NCI-H748 (cell line): ENCODE results near the gene MGAT5B.
"Not testable (repeated sequence)": the region's sequence is repeated elsewhere in the genome, so short reads cannot be mapped to it uniquely, and the experiment has no call there.

Source experiments
- DNase-seq: peaks from one replicate; lab custom pipeline; 2025; ENCODE audit not compliant: unreplicated experiment; lab: John Stamatoyannopoulos, UW

Gene MGAT5B

DNA sequence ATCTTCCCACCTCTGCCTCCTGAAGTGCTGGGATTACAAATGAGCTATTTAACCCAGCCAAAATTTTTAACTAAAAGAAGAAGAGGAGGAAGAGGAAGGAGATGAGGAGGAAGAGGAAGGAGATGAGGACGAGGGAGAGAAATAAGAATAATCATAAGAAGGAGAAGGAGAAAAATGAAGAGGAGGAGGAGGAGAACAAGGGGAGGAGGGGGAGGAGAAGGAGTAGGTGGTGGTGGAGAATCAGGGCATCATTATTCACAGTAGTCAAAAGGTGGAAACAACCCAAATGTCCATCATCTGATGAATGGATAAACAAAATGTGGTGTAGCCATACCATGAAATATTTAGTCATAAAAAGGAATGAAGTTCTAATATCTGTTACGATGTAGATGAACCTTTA, 21.2 kb upstream of the MGAT5B start:
- DNase-seq: no peak

DNA sequence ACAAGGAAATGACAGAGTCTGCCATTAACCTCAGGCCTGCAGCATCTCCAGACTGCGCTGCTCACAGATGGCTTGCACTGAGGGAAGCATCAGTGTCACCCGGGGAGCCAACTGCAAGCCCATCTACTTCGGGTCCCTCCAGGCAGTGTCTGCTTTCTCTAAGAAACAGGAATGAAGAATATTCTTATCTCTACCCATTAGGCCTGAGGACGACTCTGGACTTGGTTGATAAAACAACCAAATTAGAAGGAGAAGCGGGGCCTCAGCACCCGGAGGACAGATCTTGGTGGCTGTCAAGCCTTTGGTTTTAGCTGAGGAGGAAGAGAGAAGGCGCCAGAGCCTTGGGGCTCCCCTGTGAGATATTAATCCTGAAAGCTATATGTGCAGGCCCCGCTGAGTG, 19.5 kb upstream of the MGAT5B start:
- no peak for DNase-seq

DNA sequence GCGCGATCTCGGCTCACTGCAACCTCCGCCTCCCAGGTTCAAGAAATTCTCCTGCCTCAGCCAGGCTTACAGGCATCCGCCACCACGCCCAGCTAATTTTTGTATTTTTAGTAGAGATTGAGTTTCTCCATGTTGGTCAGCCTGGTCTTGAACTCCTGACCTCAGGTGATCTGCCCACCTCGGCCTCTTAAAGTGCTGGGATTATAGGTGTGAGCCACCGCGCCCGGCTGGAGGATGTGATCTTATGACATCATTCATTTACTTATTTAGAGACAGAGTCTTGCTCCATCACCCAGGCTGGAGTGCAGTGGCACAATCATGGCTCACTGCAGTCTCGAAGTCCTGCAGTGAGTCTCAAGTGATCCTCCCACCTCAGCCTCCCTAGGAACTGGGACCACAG, 19.0 kb upstream of the MGAT5B start:
- DNase-seq: not testable (repeated sequence)

DNA sequence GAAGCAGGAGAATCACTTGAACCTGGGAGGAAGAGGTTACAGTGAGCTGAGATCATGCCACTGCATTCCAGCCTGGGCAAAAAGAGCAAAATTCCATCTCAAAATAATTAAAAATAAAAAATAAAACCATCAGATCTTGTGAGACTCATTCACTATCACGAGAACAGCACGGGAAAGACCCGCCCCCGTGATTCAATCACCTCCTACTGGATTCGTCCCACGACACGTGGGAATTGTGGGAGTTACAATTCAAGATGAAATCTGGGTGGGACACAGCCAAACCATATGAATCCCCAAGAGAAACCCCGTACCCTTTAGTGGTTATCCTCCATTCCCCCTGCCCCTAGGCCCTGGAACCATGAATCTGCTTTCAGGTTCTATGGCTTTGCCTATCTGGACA, 15.4 kb upstream of the MGAT5B start:
- DNase-seq: no peak

DNA sequence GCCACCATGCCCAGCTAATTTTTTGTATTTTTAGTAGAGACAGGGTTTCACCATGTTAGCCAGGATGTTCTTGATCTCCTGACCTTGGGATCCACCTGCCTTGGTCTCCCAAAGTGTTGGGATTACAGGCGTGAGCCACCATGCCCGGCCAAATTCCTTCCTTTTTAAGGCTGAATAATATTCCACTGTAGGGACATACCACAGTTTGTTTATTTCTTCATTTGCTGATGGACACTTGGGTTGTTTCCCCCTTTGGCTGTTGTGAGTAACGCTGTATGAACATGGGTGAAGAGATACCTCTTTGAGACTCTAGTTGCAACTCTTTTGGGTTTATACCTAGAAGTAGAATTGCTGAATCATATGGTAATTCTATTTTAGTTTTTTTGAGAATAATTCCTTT, 13.1 kb upstream of the MGAT5B start:
- no peak for DNase-seq

DNA sequence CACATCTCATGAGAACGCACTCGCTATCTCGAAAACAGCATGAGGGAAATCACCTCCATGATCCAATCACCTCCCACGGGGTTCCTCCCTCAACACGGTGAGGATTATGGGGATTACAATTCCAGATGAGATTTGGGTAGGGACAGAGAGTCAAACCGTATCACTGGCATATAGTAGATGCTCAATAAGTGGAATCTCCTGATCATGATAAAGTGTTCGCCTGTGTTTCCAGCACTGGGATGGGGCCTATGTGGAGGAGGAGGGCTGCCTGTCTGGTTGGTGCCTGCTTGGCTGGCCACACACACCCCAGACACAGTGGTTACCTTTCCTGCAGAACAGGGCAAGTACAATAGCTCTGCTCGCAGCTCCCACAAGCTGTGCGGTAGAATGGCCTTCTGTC, 6.1 kb upstream of the MGAT5B start:
- no peak for DNase-seq

DNA sequence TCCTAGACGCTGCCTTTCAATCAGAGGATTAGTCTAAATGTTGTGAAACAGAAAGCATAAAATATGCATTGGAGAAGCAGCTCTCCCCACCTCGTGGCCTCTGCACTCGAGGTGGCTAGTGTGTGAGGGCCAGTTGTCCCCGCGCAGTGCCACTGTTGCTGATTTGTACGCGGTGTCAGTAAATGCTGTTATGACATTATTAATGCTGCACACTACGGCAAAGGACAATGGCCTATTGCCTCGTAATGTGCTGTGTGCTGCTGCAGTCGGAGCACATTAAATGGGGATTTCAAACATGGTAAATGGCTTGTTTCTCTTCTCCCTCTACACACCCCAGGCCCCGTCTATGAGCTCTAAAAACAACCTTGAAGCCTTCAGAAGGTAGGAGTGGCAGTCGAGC, 5.7 kb upstream of the MGAT5B start:
- no peak for DNase-seq

DNA sequence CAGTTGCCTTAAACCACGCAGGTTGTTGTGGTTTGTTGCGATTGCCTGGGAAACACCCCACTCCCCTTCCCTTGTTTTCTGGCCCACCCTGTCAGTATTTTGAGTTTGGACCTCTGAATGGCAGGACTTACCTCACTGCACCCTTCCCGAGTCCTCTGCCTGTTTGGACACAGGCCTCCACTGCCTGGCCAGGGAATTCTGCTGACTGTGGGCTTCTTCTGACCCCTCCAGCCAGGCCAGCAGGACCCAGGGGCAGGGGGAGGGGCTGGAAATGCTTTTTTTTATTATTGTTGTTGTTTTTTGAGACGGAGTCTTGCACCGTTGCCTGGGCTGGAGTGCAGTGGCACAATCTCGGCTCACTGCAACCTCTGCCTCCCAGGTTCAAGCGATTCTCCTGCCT, 4.2 kb upstream of the MGAT5B start:
- no peak for DNase-seq

DNA sequence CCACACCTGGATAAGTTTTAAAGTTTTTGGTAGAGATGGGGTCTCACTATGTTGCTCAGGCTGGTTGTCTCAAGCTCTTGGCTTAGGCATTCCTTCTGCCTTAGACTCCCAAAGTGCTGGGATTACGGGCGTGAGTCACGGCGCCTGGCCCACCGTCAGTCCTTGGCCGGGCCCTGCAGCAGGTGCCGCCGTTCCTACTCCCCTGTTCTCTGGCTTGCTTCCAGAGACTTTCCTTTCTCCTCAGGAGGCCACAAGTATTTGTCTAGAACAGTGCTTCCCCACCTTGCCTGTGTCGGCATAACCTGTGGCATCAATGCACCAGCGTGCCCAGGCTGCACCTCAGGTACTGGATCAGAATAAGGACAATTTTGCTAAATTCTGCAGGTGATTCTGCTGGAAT, 3.0 kb upstream of the MGAT5B start:
- no peak for DNase-seq

DNA sequence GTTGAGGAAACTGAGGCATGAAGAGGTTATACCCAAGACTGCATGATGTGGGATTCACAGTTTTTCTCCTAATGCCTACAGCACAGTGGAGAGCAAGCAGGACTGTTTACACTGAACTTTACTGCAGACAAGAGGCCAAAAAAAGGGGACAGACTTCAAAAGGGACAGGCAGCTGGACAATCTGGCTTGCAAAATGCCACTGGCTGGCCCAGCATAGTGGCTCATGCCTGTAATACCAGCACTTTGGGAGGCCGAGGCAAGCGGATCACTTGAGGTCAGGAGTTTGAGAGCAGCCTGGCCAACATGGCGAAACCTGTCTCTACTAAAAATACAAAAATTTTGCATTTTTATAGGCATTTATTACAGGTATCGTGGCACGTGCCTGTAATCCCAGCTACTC, 2.0 kb upstream of the MGAT5B start:
- DNase-seq: no peak

DNA sequence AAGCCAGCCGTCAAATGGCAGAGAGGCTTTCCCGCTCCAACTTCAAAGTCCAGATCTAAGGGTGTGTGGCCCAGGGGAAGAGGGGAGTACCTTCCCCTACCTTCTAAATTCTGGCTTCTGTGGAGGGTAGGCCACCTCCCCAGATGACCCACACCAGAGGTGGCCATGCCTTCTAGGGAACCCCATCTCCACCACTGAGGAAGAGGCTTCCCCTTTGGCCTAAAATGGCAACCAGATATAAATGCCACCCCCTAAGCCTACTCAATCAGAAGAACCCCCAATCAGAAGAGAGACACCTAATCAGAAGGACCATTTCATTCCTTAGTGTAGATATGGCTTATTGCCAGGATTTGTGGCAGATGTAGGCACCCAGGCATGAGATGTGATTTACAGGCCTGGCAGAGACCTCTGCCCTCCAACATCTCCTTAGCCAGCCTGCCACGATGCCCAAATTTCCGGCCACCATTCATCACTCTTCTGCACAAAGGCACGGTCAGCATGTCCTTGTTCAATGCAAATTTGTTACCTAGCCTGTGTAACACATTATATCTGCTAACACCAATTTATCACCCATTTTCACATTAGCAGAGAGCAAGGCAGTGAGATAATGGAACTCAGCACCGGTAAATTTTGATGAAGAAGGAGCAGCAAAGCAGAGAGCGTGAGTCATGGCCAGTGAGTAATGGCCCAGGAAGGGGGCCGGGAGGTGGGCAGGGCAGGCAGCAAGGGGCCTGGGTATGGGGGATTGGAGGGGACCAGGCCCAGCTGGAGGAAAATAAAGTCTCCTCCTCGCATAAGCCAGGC, 1.2 kb upstream of the MGAT5B start:
- no peak for DNase-seq

DNA sequence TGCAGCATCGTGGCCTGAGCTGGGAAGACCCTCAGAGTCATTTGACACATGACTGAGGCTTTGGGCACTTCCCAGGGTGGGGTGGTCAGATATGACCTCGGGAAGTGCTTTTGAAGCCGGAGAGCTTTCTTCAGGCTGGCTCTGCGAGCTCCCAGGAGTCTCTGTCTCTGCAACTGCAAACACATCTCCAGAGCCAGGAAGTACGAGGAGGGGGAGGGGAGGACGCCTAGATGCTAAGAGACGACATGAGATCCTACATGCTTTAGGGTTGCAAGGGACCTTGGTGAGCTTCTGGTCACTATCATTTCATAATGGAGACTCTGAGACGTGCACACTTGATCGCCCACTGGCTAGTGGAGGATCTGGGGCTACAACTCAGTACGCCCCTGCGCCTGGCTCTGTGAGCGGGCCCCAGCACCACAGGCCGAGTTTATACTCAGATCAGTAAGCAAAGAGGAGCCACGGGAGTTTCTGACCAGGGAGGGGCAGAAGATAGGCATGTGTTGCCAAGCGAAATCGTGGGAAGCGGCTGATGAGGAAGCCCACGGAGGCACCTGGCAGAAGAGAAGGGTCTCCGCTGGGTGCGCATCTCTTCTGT, 527 bp upstream of the MGAT5B start:
- DNase-seq: no peak

DNA sequence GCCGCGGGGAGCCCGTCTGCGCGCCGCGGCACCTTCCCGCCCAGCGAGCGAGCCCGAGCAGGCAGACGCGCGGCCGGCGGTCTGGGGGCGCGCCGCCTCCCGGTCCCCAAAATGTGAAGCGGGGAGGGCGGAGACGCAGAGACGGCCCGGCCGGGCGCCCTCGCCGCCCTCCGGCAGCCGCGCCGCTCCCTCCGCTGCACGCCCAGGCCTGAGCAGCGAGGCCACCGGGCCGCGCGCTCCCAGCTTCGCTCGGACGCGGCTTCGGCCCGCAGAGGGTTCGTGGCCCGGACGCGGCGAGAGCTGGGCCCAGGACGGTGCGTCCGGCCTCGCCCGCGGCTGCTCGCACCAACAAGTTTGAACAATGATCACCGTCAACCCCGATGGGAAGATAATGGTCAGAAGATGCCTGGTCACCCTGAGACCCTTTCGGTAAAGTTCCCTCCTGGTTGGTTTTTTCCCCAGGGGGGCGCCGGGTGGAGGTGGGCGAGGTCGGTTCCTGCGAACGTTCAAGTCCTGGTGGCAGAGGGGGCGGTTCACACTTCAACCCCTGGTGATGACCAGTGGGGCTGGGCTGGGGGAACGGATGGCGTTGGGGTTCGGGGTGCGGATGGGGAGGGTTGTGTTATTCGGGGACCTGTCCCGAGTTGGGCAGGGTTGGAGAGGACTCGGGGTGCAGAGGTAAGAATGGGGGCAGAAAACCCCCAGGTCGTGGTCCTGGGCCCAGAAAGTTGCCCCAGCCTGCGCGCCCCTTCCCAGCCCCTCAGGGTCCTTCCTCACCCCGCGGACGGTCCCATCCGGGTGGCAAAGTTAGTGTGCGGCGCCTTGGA, 678 bp downstream of the MGAT5B start:
- DNase-seq: peak; percentile 51

DNA sequence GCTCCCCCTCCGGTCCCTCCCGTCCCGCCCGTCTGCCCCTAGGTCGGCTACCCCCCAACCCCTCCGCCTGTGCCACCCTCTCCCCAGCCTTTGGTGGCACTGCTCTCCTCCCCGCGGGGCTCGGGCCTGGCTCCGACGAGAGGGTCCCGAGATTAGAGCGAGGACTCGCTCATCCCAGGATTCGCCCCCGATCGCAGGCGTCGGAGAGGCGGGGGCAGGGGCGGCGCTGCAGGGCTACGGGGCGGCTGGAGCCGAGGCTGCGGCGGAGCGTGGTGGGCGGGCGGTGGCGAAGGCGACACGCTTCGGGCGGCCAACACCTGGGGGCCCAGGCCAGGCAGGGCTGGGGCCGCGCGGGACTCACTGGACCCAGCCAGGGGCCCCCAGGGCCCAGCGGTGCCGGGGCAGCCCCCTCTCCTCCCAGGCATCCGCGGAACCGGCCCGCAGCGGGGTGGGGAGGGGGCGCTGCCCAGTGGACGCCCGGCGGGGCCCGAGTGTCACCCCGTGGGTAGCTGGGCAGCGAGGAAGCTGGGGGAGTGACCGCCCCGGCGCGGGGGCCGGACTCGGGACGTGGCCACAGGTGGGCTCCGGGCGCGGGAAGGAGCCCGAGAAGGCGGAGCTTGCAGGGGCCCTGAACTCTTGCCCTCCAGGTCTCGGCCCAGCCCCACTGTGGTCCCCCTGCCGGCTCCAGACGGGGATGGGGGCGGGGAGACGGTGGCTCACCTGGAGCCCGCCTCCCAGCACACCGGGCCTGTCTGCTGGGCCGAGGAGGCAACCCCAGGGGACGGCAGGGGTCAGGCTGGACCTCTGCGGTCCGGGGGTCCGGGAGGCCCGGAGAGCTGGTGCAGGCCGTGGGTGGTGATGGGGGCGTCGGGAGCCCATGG, 1.5 kb downstream of the MGAT5B start:
- DNase-seq: peak; percentile 45

DNA sequence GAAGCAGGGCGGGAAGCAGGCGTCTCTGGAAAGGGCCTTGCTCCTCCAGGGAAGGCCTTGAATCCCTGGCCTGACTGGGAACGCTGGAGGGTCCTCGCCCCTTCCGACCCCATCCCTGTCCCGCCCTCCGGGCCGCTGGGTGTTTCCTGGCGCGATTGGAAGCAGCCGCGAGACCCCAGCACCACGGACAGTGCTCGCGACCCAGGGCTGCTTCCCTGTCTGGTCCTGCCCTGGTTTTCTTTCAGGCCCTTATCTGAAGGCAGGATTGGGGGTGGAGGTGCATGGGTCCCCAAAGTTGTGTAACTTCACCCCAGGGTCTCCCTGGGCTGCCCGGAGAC, 2.1 kb downstream of the MGAT5B start:
- DNase-seq: no peak

DNA sequence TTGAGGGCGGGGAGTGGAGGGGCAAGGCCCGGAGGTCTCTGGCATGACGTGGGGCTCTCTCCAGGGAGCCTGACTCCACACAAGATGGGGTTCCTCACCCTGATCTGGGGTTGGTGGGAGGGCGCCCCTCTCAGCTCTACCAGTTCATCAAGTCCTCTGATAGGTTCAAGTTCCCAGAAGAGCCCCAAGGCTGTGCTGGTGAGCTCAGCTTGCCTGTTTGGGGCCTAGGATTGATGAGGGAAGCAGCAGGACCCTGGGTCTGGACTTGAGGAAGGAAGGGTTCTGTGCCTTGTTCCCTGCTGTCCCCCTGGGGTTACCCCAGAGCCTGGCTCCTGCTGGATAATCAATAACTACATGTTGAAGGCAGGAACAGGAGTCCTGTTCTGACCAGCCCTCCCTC, 3.5 kb downstream of the MGAT5B start:
- no peak for DNase-seq

DNA sequence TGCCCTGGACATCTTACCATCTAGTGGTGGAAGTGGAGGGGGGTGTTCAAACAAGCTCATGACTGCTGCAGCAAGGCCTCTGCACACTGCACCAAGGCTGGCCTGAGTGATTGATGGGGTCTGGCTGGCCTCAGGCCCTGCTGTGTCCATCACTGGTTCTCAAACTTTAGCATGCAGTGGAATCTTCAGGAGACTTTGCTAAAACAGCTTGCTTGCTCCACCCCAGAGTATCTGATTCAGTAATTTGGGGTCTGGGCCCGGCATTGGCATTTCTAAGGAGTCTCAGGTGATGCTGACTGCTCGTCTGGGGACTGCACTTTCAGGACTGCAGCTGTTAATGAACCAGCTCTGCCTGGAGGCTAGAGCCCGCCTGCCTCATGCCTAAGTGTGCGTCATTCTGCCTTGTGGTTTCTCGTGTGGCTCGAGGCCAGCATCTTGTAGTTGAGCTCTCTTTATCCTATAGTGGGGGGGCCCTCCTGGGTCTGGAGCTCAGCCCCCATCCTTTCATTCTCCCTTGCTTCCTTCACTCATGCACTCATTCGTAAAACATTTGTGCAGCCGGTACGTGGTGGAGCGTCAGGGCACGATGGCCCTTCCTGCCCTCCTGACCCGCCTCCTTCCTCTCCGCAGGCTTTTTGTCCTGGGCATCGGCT, 4.1 kb downstream of the MGAT5B start:
- DNase-seq: no peak

DNA sequence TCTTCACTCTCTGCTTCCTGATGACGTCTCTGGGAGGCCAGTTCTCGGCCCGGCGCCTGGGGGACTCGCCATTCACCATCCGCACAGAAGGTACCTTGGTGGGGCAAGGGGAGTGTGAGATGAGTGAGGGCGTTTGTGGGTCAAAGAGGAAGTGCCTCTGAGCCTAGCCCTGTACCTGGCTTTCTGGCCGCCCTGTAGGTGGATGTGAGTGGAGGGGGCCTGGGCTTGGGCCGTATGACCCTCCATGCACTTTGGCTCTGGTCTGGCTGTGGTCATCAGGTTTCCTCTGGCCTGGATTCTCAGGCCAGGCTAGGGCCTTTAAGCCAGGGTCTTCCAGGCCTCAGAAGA, 4.6 kb downstream of the MGAT5B start:
- no peak for DNase-seq

DNA sequence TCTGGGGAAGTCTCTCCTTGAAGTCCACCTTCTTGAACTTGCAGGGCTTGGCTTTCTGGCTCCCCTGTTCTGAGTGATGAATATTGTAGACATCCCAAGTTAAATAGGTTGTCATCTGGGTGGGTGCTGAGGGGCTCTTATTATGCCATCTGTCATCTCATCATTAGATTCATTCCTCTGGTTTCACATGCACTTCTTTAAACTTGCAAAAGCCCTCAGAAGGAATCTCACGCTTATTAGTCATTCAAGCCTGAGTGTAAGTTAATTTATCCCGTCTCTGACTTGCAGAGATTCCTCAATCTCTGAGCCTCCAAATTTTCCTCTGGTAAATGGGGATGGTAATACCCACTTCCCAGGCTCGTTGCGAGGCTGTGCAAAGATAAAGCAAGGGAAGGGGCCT, 5.7 kb downstream of the MGAT5B start:
- no peak for DNase-seq

DNA sequence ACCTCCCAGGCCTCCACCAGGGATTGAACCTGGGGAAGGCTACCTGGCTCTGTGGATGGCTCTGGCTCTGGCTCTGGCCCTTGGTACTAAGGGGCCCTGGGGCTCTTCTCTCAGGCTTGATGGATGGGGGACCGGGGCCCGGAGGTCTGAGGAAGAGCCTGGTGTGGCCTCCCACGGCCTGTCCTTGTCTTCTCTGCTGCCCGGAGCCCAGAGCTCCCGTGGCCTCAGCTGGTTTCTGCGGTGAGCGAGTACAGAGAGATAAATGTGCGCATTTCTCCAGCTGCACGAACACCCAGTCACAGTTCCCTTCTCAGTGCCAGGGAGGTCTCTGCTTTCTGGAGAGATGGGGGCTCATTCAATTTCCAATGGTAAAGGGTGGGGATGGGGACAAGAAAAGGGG, 9.2 kb downstream of the MGAT5B start:
- DNase-seq: no peak

DNA sequence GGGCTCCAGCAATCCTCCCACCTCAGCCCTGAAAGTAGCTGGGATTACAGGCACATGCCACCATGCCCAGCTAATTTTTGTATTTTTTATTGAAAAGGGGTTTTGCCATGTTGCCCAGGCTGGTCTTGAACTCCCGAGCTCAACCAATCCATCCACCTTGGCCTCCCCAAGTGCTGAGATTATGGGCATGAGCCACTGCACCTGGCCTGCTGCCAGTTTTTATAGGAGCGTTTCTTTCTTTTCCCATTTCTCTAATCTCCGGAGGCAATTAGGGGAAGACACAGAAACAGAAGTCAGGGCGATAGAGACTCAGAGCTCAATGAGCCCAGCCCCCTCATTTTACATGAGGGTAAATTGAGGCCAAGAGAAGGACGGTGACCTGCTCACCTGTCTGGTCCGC, 10.4 kb downstream of the MGAT5B start:
- no peak for DNase-seq
